Activated T-helper 17 cell treated with anti-CD3 and anti-CD28 coated beads, Interleukin-2, amount 50 U/mL, for 72 hours (primary cell): ENCODE data around the gene TEX101. TPM values are rescaled to one million over a fixed set of nuclear protein-coding genes. Genes with fewer than 3 reads are reported as not detected.

Experiments
- ATAC-seq: fragments of 150-1000 bp; cut with Tn5 transposase; replicated peaks from 2 replicates; pipeline ENCODE4 v1.10.0; 2021; ENCODE audit warnings: mild to moderate bottlenecking, moderate library complexity
- H3K27ac Mint-ChIP-seq: one replicate; pipeline ENCODE4 v1.8.0; 2022; ENCODE audit warnings: mixed read lengths
- H3K27me3 Mint-ChIP-seq: one replicate; pipeline ENCODE4 v1.8.0; 2022; ENCODE audit warnings: mixed read lengths
- H3K36me3 Mint-ChIP-seq: one replicate; pipeline ENCODE4 v1.8.0; 2022; ENCODE audit warnings: low read depth, mild to moderate bottlenecking, mixed read lengths
- H3K4me1 Mint-ChIP-seq: one replicate; pipeline ENCODE4 v1.8.0; 2022; ENCODE audit warnings: mixed read lengths
- H3K4me3 Mint-ChIP-seq: one replicate; pipeline ENCODE4 v1.8.0; 2022; ENCODE audit warnings: mild to moderate bottlenecking, mixed read lengths
- H3K9me3 Mint-ChIP-seq: one replicate; pipeline ENCODE4 v1.8.0; 2022; ENCODE audit warnings: mixed read lengths
- total RNA-seq, 2 donors: library from RNA; stranded (reverse); gene quantifications; one replicate each; pipeline ENCODE4 v1.2.3, GENCODE V29; 2022

The TEX101 gene
- total RNA-seq, 2 donors from 2014 or later: not detected

- Mint-ChIP-seq H3K27ac (no peak overlapping the region), H3K36me3 (no peaks in the 10 kb centered on the region), H3K27me3 (no peaks in the 10 kb centered on the region), H3K9me3 (peaks cover 5% of the 10 kb centered on the region), H3K4me3 (no peak overlapping the region), H3K4me1 (peaks cover 14% of the 10 kb centered on the region)
- ATAC-seq: no peak
These were observed 33.0 kb downstream of the TEX101 start for GRCh38 chr19:43447655-43448054.

- Mint-ChIP-seq H3K27me3 (no peaks in the 10 kb centered on the region), H3K36me3 (no peaks in the 10 kb centered on the region), H3K27ac (peak overlapping the region; percentile 86), H3K4me1 (peaks cover 16% of the 10 kb centered on the region), H3K9me3 (peaks cover 5% of the 10 kb centered on the region), H3K4me3 (peak overlapping the region; percentile 57)
- ATAC-seq: peak; percentile 85
These were observed 35.9 kb downstream of the TEX101 start for GRCh38 chr19:43450545-43450997.

- no peaks in the 10 kb centered on the region for H3K36me3 Mint-ChIP-seq
- no peak for ATAC-seq
- peaks cover 5% of the 10 kb centered on the region for H3K9me3 Mint-ChIP-seq
- H3K4me1 Mint-ChIP-seq: peaks cover 15% of the 10 kb centered on the region
- no peak overlapping the region for H3K4me3 Mint-ChIP-seq
- H3K27me3 Mint-ChIP-seq: no peaks in the 10 kb centered on the region
- no peak overlapping the region for H3K27ac Mint-ChIP-seq
These were observed 37.9 kb downstream of the TEX101 start for GRCh38 chr19:43452582-43452981.

- peaks cover 5% of the 10 kb centered on the region for H3K9me3 Mint-ChIP-seq
- ATAC-seq: no peak
- H3K27ac Mint-ChIP-seq: no peak overlapping the region
- H3K4me3 Mint-ChIP-seq: no peak overlapping the region
- H3K36me3 Mint-ChIP-seq: no peaks in the 10 kb centered on the region
- peaks cover 15% of the 10 kb centered on the region for H3K4me1 Mint-ChIP-seq
- no peaks in the 10 kb centered on the region for H3K27me3 Mint-ChIP-seq
These were observed 39.3 kb downstream of the TEX101 start for GRCh38 chr19:43454031-43454430.

GRCh38 chr19:43455321-43456113 is 40.8 kb downstream of the TEX101 start:
- Mint-ChIP-seq H3K4me1 (peaks cover 15% of the 10 kb centered on the region), H3K4me3 (no peak overlapping the region), H3K9me3 (peaks cover 5% of the 10 kb centered on the region), H3K36me3 (no peaks in the 10 kb centered on the region), H3K27me3 (no peaks in the 10 kb centered on the region), H3K27ac (no peak overlapping the region)
- ATAC-seq: no peak

- no peaks in the 10 kb centered on the region for H3K36me3 Mint-ChIP-seq
- H3K4me1 Mint-ChIP-seq: peaks cover 18% of the 10 kb centered on the region
- no peak overlapping the region for H3K27ac Mint-ChIP-seq
- no peak overlapping the region for H3K4me3 Mint-ChIP-seq
- no peaks in the 10 kb centered on the region for H3K27me3 Mint-ChIP-seq
- H3K9me3 Mint-ChIP-seq: no peaks in the 10 kb centered on the region
- no peak for ATAC-seq
These were observed 43.1 kb downstream of the TEX101 start for GRCh38 chr19:43457809-43458208.

- no peaks in the 10 kb centered on the region for H3K9me3 Mint-ChIP-seq
- peak overlapping the region; percentile 42 for H3K27ac Mint-ChIP-seq
- no peak for ATAC-seq
These were observed 45.8 kb downstream of the TEX101 start for GRCh38 chr19:43460362-43461016.

GRCh38 chr19:43461303-43461702 is 46.6 kb downstream of the TEX101 start:
- Mint-ChIP-seq H3K36me3 (no peaks in the 10 kb centered on the region), H3K4me1 (peaks cover 12% of the 10 kb centered on the region), H3K4me3 (peak overlapping the region; percentile 82), H3K27ac (no peak overlapping the region), H3K27me3 (no peaks in the 10 kb centered on the region), H3K9me3 (no peaks in the 10 kb centered on the region)
- no peak for ATAC-seq

More at GRCh38 chr19:43460362-43461016, 45.8 kb downstream of the TEX101 start:
- Mint-ChIP-seq H3K4me3 (peak overlapping the region; percentile 82), H3K27me3 (no peaks in the 10 kb centered on the region), H3K36me3 (no peaks in the 10 kb centered on the region), H3K4me1 (peaks cover 17% of the 10 kb centered on the region)

DNA sequence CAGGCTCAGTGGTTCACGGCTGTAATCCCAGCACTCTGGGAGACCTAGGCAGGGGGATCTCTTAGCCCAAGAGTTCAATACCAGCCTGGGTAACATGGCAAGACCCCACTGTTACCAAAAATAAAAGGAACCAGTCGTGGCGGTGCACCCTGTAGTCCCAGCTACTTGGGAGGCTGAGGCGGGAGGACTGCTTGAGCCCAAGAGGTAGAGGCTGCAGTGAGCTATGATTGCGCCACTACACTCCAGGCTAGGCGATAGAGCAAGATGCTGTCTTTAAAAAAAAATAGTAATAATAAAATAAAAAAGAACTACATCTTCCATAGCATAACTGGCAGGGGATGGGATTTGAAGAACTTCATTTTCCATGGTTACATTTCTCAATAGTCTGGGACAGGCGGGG is 47.7 kb downstream of the TEX101 start:
- no peaks in the 10 kb centered on the region for H3K27me3 Mint-ChIP-seq
- no peak for ATAC-seq
- no peaks in the 10 kb centered on the region for H3K36me3 Mint-ChIP-seq
- H3K4me1 Mint-ChIP-seq: peaks cover 17% of the 10 kb centered on the region
- peak overlapping the region; percentile 82 for H3K4me3 Mint-ChIP-seq
- H3K27ac Mint-ChIP-seq: no peak overlapping the region
- no peaks in the 10 kb centered on the region for H3K9me3 Mint-ChIP-seq

- peaks cover 20% of the 10 kb centered on the region for H3K4me1 Mint-ChIP-seq
- H3K9me3 Mint-ChIP-seq: no peaks in the 10 kb centered on the region
- H3K27me3 Mint-ChIP-seq: no peaks in the 10 kb centered on the region
- peak overlapping the region; percentile 64 for H3K27ac Mint-ChIP-seq
- peak overlapping the region; percentile 82 for H3K4me3 Mint-ChIP-seq
- ATAC-seq: no peak
- no peaks in the 10 kb centered on the region for H3K36me3 Mint-ChIP-seq
These were observed 48.2 kb downstream of the TEX101 start for GRCh38 chr19:43462785-43463380.

DNA sequence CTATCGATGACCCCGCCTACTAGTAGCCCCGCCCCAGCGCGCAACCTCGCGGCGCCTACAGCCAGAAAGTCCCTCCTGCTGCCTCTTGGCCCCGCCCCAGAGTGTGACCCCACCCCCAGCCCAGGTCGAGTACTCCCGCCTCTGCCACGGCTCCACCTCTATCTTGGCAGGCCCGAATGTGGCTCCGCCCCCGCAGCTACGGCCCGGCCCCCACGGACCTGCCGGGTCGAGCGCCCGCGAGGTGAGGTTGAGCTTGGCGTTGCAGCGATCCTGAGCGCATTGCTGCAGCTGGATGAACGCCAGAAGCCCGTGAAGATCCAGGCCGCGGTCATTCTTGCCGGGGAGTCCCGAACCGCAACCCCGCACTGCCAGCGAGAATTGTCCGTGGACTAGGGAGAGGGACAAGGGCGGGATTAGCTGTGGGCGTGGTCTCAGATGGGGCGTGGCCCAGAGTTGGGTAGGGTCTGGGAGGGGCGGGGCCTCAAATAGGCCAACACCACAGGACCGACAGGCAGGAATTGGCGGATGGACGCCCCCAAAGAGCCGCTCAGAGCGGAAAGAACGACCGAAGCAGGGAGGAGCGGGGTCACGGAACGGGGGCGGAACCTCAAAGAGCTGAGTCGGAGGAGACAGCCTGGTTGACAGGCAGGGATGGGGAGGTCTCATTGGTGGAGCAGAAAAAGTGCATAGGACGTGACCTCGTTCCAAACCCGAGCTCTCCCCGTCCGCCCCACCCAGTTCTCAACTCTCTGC is 48.9 kb downstream of the TEX101 start:
- Mint-ChIP-seq H3K27me3 (no peaks in the 10 kb centered on the region), H3K4me1 (peaks cover 26% of the 10 kb centered on the region), H3K9me3 (no peaks in the 10 kb centered on the region), H3K4me3 (peak overlapping the region; percentile 82), H3K27ac (peak overlapping the region; percentile 64), H3K36me3 (no peaks in the 10 kb centered on the region)
- peak; percentile 88 for ATAC-seq

GRCh38 chr19:43464134-43464775 is 49.6 kb downstream of the TEX101 start:
- peak; percentile 52 for ATAC-seq
- no peaks in the 10 kb centered on the region for H3K36me3 Mint-ChIP-seq
- H3K27me3 Mint-ChIP-seq: no peaks in the 10 kb centered on the region
- H3K27ac Mint-ChIP-seq: peak overlapping the region; percentile 64
- H3K9me3 Mint-ChIP-seq: no peaks in the 10 kb centered on the region
- H3K4me1 Mint-ChIP-seq: peaks cover 32% of the 10 kb centered on the region
- H3K4me3 Mint-ChIP-seq: peak overlapping the region; percentile 82

GRCh38 chr19:43465468-43466120 is 50.9 kb downstream of the TEX101 start, which contains the start of gene LYPD3:
TSS of gene LYPD3 (minus strand) at chr19:43465608. CDS start at chr19:43465571, 37 bp downstream.
- Mint-ChIP-seq H3K27ac (peak within 1 kb of the TSS; percentile 64), H3K4me3 (peak within 1 kb of the TSS; percentile 82), H3K9me3 (no peaks in the 10 kb centered on the region), H3K36me3 (no peaks in the 10 kb centered on the region), H3K4me1 (peaks cover 38% of the 10 kb centered on the region), H3K27me3 (no peaks in the 10 kb centered on the region)
- no peak for ATAC-seq
